Muscle of leg (tissue), 11 donors: Measurements from ENCODE around the gene SLC22A6. TPM values are rescaled to one million over a fixed set of nuclear protein-coding genes. Genes with fewer than 3 reads are reported as not detected.

ENCODE experiments used
- DNase-seq: peaks from one replicate; pipeline ENCODE4 v3.0.0; 2013
- H3K27ac ChIP-seq: one replicate; pipeline ENCODE4 v1.5.1; 2013; ENCODE audit warnings: mild to moderate bottlenecking, low read length, control low read depth
- H3K27me3 ChIP-seq: one replicate; pipeline ENCODE4 v1.6.1; 2013; ENCODE audit warnings: low read length; ENCODE audit not compliant: control insufficient read depth, insufficient read depth
- H3K36me3 ChIP-seq: one replicate; pipeline ENCODE4 v1.6.1; 2013; ENCODE audit warnings: low read length; ENCODE audit not compliant: control insufficient read depth, insufficient read depth
- H3K4me1 ChIP-seq: one replicate; pipeline ENCODE4 v1.6.1; 2013; ENCODE audit warnings: low read length; ENCODE audit not compliant: control insufficient read depth, insufficient read depth
- H3K4me3 ChIP-seq: one replicate; pipeline ENCODE4 v1.5.1; 2013; ENCODE audit warnings: low read length, control low read depth
- H3K9me3 ChIP-seq: replicated peaks from 2 replicates; pipeline ENCODE4 v1.6.1; 2013; ENCODE audit warnings: low read depth, low read length; ENCODE audit not compliant: control insufficient read depth
- WGBS: methylation state at CpG from one replicate; pipeline ENCODE4 v1.1.5; 2013; ENCODE audit warnings: missing lambda C conversion rate; ENCODE audit not compliant: insufficient coverage; 5-methylcytosine and 5-hydroxymethylcytosine counted together
- polyA plus RNA-seq, 8 donors: library from polyadenylated mRNA; unstranded; fragments of 120-200 nt; gene quantifications; one replicate each; pipeline versions ENCODE4 v1.2.1 to v1.2.3, GENCODE V29; 2013; ENCODE audit warnings: inconsistent platforms in 1 of 8, low replicate concordance in 1 of 8; ENCODE audit not compliant: insufficient read length in 8 of 8, insufficient read depth in 1 of 8
- total RNA-seq: library from RNA; stranded (reverse); fragments of 120-200 nt; gene quantifications from one replicate; pipeline ENCODE4 v1.2.4, GENCODE V29; 2013

SLC22A6 gene
- total and polyA plus RNA-seq, 9 donors: 0.05 to 0.20 TPM; not detected in 7

- no peaks in the 10 kb centered on the region for H3K36me3 ChIP-seq
- WGBS: 25% methylated on average over 14 of the region's 18 CpGs
- peaks cover 8% of the 10 kb centered on the region for H3K27me3 ChIP-seq
- DNase-seq: no peak
- H3K27ac ChIP-seq: no peak within 1 kb of the TSS
- H3K4me3 ChIP-seq: no peak within 1 kb of the TSS
- peaks cover 16% of the 10 kb centered on the region for H3K4me1 ChIP-seq
- H3K9me3 ChIP-seq: no peaks in the 10 kb centered on the region
Measured at GRCh38 chr11:63015521-63016215, 30.9 kb upstream of the SLC22A6 start, which contains the start of gene SLC22A8. Gene SLC22A8, minus strand, starts transcription at chr11:63015841. Its CDS starts 883 bp downstream, at chr11:63014958.

DNA sequence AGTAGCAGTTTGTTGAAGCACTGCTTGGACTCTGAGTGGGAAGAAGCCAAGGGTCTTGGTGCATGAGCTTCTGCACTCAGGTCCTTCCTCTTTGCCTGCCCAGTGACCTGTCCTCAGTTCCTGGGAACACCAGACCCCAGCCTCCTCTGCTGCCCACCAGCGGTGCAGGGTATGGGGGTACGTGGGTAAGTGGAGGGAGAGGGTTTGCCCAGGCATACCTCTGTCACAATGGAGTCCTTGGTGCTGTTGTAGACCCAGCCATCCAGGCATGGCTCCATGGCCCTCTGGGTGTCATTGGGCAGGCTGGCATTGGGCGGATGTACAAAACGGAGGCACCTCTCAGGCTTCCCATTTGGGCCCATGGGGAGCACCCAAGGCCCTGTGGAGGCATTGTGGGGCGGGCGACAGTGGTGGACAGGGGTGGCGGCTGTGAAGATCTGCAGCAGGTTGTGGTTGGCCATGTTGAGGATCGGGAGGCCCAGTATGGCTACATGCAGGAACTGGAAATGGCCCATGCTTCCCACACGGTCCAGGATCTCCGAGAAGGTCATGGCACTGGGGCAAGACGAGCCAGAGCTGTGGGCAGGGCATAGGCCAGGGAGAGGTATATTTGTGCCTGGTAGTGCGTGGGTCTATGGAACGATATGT is 29.8 kb upstream of the SLC22A6 start:
- Histone ChIP-seq H3K4me1 (peaks cover 15% of the 10 kb centered on the region), H3K4me3 (no peak overlapping the region), H3K36me3 (no peaks in the 10 kb centered on the region), H3K9me3 (no peaks in the 10 kb centered on the region), H3K27ac (no peak overlapping the region), H3K27me3 (peaks cover 8% of the 10 kb centered on the region)
- DNase-seq: no peak
- WGBS: 83% methylated on average over 11 of the region's 13 CpGs

GRCh38 chr11:63012839-63013238 is 28.1 kb upstream of the SLC22A6 start:
- peaks cover 15% of the 10 kb centered on the region for H3K4me1 ChIP-seq
- H3K27ac ChIP-seq: no peak overlapping the region
- H3K36me3 ChIP-seq: no peaks in the 10 kb centered on the region
- H3K4me3 ChIP-seq: no peak overlapping the region
- no peak for DNase-seq
- peaks cover 8% of the 10 kb centered on the region for H3K27me3 ChIP-seq
- no CpG with 5 or more reads among the region's 1 CpG for WGBS
- no peaks in the 10 kb centered on the region for H3K9me3 ChIP-seq

GRCh38 chr11:63012430-63012829 is 27.7 kb upstream of the SLC22A6 start:
- no peaks in the 10 kb centered on the region for H3K36me3 ChIP-seq
- no peaks in the 10 kb centered on the region for H3K9me3 ChIP-seq
- H3K27ac ChIP-seq: no peak overlapping the region
- WGBS: 74% methylated on average over 10 of the region's 11 CpGs
- H3K27me3 ChIP-seq: peaks cover 8% of the 10 kb centered on the region
- H3K4me1 ChIP-seq: peaks cover 11% of the 10 kb centered on the region
- DNase-seq: no peak
- no peak overlapping the region for H3K4me3 ChIP-seq

GRCh38 chr11:63010934-63011439 is 26.2 kb upstream of the SLC22A6 start:
- H3K36me3 ChIP-seq: no peaks in the 10 kb centered on the region
- 60% methylated on average over 1 of the region's 5 CpGs for WGBS
- H3K4me1 ChIP-seq: peaks cover 5% of the 10 kb centered on the region
- peaks cover 6% of the 10 kb centered on the region for H3K27me3 ChIP-seq
- H3K27ac ChIP-seq: no peak overlapping the region
- DNase-seq: no peak
- H3K9me3 ChIP-seq: no peaks in the 10 kb centered on the region
- H3K4me3 ChIP-seq: no peak overlapping the region

GRCh38 chr11:63007920-63008319 is 23.2 kb upstream of the SLC22A6 start:
- no peak overlapping the region for H3K4me3 ChIP-seq
- H3K27ac ChIP-seq: no peak overlapping the region
- WGBS: 73% methylated on average over 5 of the region's 5 CpGs
- no peaks in the 10 kb centered on the region for H3K4me1 ChIP-seq
- no peak for DNase-seq
- H3K36me3 ChIP-seq: no peaks in the 10 kb centered on the region
- no peaks in the 10 kb centered on the region for H3K27me3 ChIP-seq
- H3K9me3 ChIP-seq: no peaks in the 10 kb centered on the region

DNA sequence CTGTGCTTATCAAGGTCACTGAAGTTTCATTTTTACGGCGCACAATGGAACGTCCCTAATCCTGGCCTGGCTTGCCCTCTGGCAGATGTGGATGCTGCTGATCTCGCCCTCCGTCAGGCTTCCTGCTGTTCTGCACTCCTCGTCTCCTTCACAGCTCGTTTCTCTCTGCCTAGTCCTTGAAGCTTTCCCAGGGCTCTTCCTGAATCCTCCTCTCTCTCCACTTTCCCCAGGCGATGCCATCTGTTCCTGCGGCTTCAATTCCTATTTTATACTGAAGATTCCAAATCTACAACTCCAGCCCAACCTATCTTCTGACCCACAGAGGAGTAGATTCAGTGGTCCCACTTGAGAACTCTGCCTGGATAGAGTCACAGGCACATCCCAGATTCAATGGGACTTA is 16.7 kb upstream of the SLC22A6 start:
- Histone ChIP-seq H3K27ac (no peak overlapping the region), H3K36me3 (no peaks in the 10 kb centered on the region), H3K27me3 (no peaks in the 10 kb centered on the region), H3K9me3 (no peaks in the 10 kb centered on the region), H3K4me1 (no peaks in the 10 kb centered on the region), H3K4me3 (no peak overlapping the region)
- no peak for DNase-seq
- WGBS: 50% methylated on average over 9 of the region's 9 CpGs

DNA sequence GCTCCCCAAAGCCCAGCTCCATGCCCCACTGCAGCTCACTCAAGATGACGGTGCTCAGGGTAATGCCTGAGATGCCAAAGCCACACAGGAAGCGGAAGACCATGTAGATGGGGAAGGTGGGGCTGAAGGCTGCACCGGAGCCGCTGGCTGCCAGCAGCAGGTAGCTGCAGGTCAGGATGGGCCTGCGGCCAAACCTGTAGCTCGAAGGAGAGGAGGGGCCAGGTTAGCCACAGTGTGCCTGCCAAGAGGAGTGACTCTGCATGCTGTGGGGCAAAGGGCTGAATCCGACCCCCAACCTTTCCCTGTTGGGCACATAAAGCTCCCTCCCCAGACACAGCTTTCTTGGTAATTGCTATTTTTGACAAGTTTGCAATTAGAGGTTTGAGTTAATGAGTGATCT is 14.9 kb upstream of the SLC22A6 start:
- Histone ChIP-seq H3K4me1 (no peaks in the 10 kb centered on the region), H3K27me3 (no peaks in the 10 kb centered on the region), H3K9me3 (no peaks in the 10 kb centered on the region), H3K36me3 (no peaks in the 10 kb centered on the region), H3K4me3 (no peak overlapping the region), H3K27ac (no peak overlapping the region)
- no peak for DNase-seq
- 80% methylated on average over 6 of the region's 7 CpGs for WGBS

- H3K27me3 ChIP-seq: no peaks in the 10 kb centered on the region
- DNase-seq: no peak
- no peak overlapping the region for H3K4me3 ChIP-seq
- H3K4me1 ChIP-seq: no peaks in the 10 kb centered on the region
- H3K9me3 ChIP-seq: no peaks in the 10 kb centered on the region
- no peaks in the 10 kb centered on the region for H3K36me3 ChIP-seq
- no peak overlapping the region for H3K27ac ChIP-seq
- WGBS: 82% methylated on average over 4 of the region's 5 CpGs
Measured at GRCh38 chr11:62999156-62999555, 14.4 kb upstream of the SLC22A6 start.

GRCh38 chr11:62996271-62996670 is 11.5 kb upstream of the SLC22A6 start:
- no peaks in the 10 kb centered on the region for H3K4me1 ChIP-seq
- no peak for DNase-seq
- WGBS: no CpG with 5 or more reads among the region's 1 CpG
- H3K27me3 ChIP-seq: peaks cover 7% of the 10 kb centered on the region
- no peaks in the 10 kb centered on the region for H3K36me3 ChIP-seq
- no peak overlapping the region for H3K27ac ChIP-seq
- H3K9me3 ChIP-seq: no peaks in the 10 kb centered on the region
- no peak overlapping the region for H3K4me3 ChIP-seq
